ENCODE measurements around the gene CH25H.

Gene CH25H

GRCh38 chr10:89233033-89233432, 25.9 kb upstream of the CH25H start:
- DNase-seq = peak in 3 of 51 donors; percentile 39 to 67 (median 62)

- no peak for DNase-seq
Observed at GRCh38 chr10:89228962-89229361, 21.8 kb upstream of the CH25H start.

- peak in 2 of 51 donors; percentile 30 to 37 for DNase-seq
Observed at GRCh38 chr10:89228146-89228545, 21.0 kb upstream of the CH25H start.

GRCh38 chr10:89226891-89227290, 19.8 kb upstream of the CH25H start:
- no peak for DNase-seq

GRCh38 chr10:89224739-89225443, 17.8 kb upstream of the CH25H start:
- DNase-seq = peak in 20 of 51 donors; percentile 15 to 71 (median 40)

GRCh38 chr10:89221919-89222318, 14.8 kb upstream of the CH25H start:
- no peak for DNase-seq

GRCh38 chr10:89219513-89220218, 12.5 kb upstream of the CH25H start:
- DNase-seq = peak in 29 of 51 donors; percentile 6 to 78 (median 42)

- DNase-seq = peak in 23 of 51 donors; percentile 5 to 83 (median 36)
Observed at GRCh38 chr10:89217057-89217990, 10.2 kb upstream of the CH25H start.

GRCh38 chr10:89216056-89216455, 8.9 kb upstream of the CH25H start:
- DNase-seq = no peak

GRCh38 chr10:89215511-89215910, 8.4 kb upstream of the CH25H start:
- peak in 5 of 51 donors; percentile 15 to 41 (median 26) for DNase-seq

GRCh38 chr10:89214566-89215165, 7.5 kb upstream of the CH25H start:
- no peak for DNase-seq

- peak in 1 of 51 donors; percentile 31 for DNase-seq
Observed at GRCh38 chr10:89213191-89213808, 6.2 kb upstream of the CH25H start.

- DNase-seq = no peak
Observed at GRCh38 chr10:89210794-89211425, 3.8 kb upstream of the CH25H start.

GRCh38 chr10:89209718-89210117, 2.6 kb upstream of the CH25H start:
- no peak for DNase-seq

GRCh38 chr10:89207801-89208551, 859 bp upstream of the CH25H start:
- DNase-seq = peak in 14 of 51 donors; percentile 21 to 51 (median 34)

GRCh38 chr10:89206402-89207180, 526 bp downstream of the CH25H start:
- peak in 18 of 51 donors; percentile 42 to 74 (median 62) for DNase-seq

GRCh38 chr10:89204621-89205185, 2.4 kb downstream of the CH25H start:
- no peak for DNase-seq

GRCh38 chr10:89203237-89203636, 3.9 kb downstream of the CH25H start:
- DNase-seq = no peak

Measured in hypothalamus (tissue), 51 donors.